Measurements from ENCODE around the gene ICE1.

GRCh38 chr5:5521478-5521877, 99.0 kb downstream of the ICE1 start:
- no peak for TF ChIP-seq CTCF (IDR thresholded peaks at IDR 0.05 in 8 of 11, conservative IDR thresholded peaks at IDR 0.05 in 3 of 11)
- TF ChIP-seq POLR2AphosphoS5 (IDR thresholded peaks at IDR 0.05) = no peak

Data from spleen (tissue), 7 donors.